Muscle layer of duodenum (tissue), 2 donors: ENCODE data around the gene SELENOS.
A peak's percentile ranks its signal among the peaks of the same experiment; 100 is the strongest.

Experiments
- H3K27ac ChIP-seq: one replicate; pipeline ENCODE4 v1.7.0; 2013; ENCODE audit warnings: mild to moderate bottlenecking, low read length
- H3K27me3 ChIP-seq: one replicate; pipeline ENCODE4 v1.7.0; 2013; ENCODE audit warnings: low read depth, mild to moderate bottlenecking, control low read depth, low read length
- H3K36me3 ChIP-seq, 2 donors: one replicate each; pipeline ENCODE4 v1.7.0; 2013; ENCODE audit warnings: low read length in 2 of 2, control low read depth in 1 of 2, mild to moderate bottlenecking in 1 of 2; ENCODE audit not compliant: insufficient read depth in 2 of 2, control insufficient read depth in 1 of 2
- H3K4me1 ChIP-seq, 2 donors: one replicate each; pipeline ENCODE4 v1.7.0; 2013; ENCODE audit warnings: low read length in 2 of 2, mild to moderate bottlenecking in 2 of 2, control low read depth in 1 of 2, moderate library complexity in 1 of 2; ENCODE audit not compliant: insufficient read depth in 2 of 2, control insufficient read depth in 1 of 2
- H3K4me3 ChIP-seq, 2 donors: one replicate each; pipeline ENCODE4 v1.7.0; 2013; ENCODE audit warnings: low read length in 2 of 2, low read depth in 1 of 2, mild to moderate bottlenecking in 1 of 2
- H3K9me3 ChIP-seq, 2 donors: one replicate each; pipeline ENCODE4 v1.7.0; 2013; ENCODE audit warnings: low read length in 2 of 2, control low read depth in 1 of 2, mild to moderate bottlenecking in 1 of 2; ENCODE audit not compliant: control insufficient read depth in 1 of 2
- donor health status: healthy.

SELENOS gene

GRCh38 chr15:101308604-101309435, 31.5 kb upstream of the SELENOS start:
- Histone ChIP-seq H3K4me3 (no peak overlapping the region), H3K27me3 (no peaks in the 10 kb centered on the region), H3K4me1 (no peaks in the 10 kb centered on the region), H3K36me3 (no peaks in the 10 kb centered on the region), H3K9me3 (no peaks in the 10 kb centered on the region), H3K27ac (no peak overlapping the region)

- Histone ChIP-seq H3K9me3 (no peaks in the 10 kb centered on the region), H3K27me3 (no peaks in the 10 kb centered on the region), H3K4me3 (no peak overlapping the region), H3K27ac (no peak overlapping the region), H3K36me3 (no peaks in the 10 kb centered on the region), H3K4me1 (no peaks in the 10 kb centered on the region)
These were observed 30.8 kb upstream of the SELENOS start for GRCh38 chr15:101307897-101308603.

GRCh38 chr15:101307048-101307896, 30.0 kb upstream of the SELENOS start:
- Histone ChIP-seq H3K27me3 (no peaks in the 10 kb centered on the region), H3K27ac (no peak overlapping the region), H3K4me1 (no peaks in the 10 kb centered on the region), H3K36me3 (no peaks in the 10 kb centered on the region), H3K9me3 (no peaks in the 10 kb centered on the region), H3K4me3 (no peak overlapping the region)

DNA sequence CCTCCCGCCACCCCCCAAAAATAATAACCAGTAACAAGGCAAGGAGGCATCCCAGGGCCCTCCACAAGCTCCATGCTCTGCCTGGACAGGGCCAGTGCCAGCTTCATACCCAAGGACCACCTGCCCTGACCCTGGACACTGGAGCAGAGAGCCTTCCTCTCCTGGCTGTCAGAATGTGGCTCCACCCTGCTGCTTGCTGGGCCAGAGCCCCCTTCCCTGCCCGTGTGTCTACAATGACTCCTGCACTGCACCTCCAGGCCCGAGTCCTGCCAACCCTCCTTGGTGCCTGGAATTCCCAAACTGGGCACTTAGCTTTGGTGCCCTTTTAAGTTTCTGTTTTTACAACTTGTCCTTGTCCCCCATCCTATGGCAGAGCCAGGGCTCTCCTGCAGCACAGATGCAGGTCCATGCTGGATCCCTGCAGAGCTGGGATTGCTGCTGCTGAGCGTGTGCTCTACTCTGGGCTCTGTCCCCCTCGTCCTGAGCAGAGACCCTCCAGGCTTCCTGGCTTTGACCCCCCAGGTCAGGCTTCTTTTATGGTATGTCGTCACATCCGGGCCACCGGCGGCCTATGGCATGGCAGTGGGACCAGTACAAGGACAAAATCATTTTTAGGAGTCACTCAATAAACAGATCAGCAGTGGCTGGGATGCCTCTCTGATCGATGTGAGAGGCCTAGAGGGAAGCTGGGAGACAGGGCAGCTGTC, 29.2 kb upstream of the SELENOS start:
- Histone ChIP-seq H3K27me3 (no peaks in the 10 kb centered on the region), H3K4me3 (no peak overlapping the region), H3K36me3 (no peaks in the 10 kb centered on the region), H3K9me3 (no peaks in the 10 kb centered on the region), H3K4me1 (no peaks in the 10 kb centered on the region), H3K27ac (no peak overlapping the region)

GRCh38 chr15:101305820-101306255, 28.6 kb upstream of the SELENOS start:
- Histone ChIP-seq H3K9me3 (no peaks in the 10 kb centered on the region), H3K36me3 (no peaks in the 10 kb centered on the region), H3K27ac (no peak overlapping the region), H3K27me3 (no peaks in the 10 kb centered on the region), H3K4me1 (no peaks in the 10 kb centered on the region), H3K4me3 (no peak overlapping the region)

DNA sequence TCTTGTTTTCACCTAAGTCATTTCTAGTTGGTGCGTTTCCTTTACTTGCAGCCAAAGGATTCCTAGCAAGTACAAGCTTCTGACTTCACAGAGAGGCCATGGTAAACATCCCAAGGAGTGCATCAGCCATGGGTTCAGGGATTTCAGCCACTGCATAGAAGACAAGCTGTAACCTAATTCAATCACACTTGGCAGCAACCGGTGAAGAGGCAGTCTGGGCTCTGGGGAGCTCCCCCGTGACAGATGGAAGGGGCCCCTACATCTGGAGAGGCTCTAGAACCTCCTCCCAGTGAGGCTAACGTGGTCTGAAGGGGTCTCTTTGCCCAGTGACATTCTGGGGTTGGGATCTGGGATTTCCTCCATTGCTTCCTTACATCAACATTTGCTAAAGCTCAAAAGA, 26.1 kb upstream of the SELENOS start:
- no peaks in the 10 kb centered on the region for H3K36me3 ChIP-seq
- H3K27ac ChIP-seq = no peak overlapping the region
- H3K4me3 ChIP-seq = no peak overlapping the region
- H3K4me1 ChIP-seq = peaks cover 0 to 4% of the 10 kb centered on the region in 2 donors
- H3K27me3 ChIP-seq = no peaks in the 10 kb centered on the region
- no peaks in the 10 kb centered on the region for H3K9me3 ChIP-seq

DNA sequence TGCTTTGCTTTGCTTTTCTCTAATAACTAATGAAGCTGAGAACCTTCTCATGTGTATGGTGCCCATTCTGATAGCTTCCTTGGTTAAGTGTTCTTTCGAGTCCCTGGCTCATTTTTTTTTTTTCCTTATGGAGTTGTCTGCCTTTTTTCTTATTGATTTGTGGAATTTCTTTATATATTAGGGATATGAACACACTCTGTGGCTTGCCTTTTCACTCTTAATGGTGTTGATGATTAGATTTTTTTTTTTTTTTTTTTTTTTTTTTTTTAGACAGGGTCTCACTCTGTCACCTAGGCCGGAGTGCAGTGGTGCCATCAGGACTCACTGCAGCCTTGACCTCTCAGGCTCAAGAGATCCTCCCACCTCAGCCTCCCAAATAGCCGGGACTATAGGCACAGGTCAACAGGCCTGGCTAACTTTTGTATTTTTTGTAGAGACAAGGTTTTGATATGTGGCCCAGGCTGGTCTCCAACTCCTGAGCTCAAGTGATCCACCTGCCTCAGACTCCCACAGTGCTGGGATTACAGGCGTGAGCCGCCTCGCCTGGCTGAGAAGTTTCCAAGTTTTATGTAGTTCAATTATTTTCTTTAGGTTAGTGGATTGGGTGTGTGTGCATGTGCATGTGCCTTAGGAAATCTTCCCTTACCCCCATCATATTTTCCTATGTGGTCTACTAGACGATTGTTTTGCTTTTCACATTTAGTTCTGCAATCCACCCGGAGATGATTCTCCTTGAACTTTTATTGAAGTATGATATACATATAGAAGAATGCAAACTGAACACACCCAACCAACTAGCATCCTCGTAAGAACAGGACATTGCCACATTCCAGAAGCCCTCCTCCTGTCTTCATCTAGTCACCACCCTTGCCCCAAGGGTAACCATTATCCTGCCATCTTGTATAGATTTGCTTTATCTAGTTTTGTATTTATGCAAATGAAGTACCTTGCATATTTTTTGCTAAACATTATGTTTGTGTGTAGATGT, 19.4 kb upstream of the SELENOS start:
- H3K4me3 ChIP-seq = peak overlapping the region in 1 of 2 donors; percentile 86
- H3K4me1 ChIP-seq = peaks cover 7 to 30% of the 10 kb centered on the region in 2 donors
- H3K9me3 ChIP-seq = no peaks in the 10 kb centered on the region
- H3K27ac ChIP-seq = no peak overlapping the region
- H3K36me3 ChIP-seq = peaks cover under 1 to 8% of the 10 kb centered on the region in 2 donors
- H3K27me3 ChIP-seq = no peaks in the 10 kb centered on the region

- Histone ChIP-seq H3K4me1 (peaks cover 7 to 32% of the 10 kb centered on the region in 2 donors), H3K27me3 (no peaks in the 10 kb centered on the region), H3K4me3 (peak overlapping the region; percentile 86 to 99), H3K27ac (peak overlapping the region; percentile 94), H3K9me3 (no peaks in the 10 kb centered on the region), H3K36me3 (peaks cover 4 to 8% of the 10 kb centered on the region in 2 donors)
These were observed 18.4 kb upstream of the SELENOS start for GRCh38 chr15:101295607-101296161.

DNA sequence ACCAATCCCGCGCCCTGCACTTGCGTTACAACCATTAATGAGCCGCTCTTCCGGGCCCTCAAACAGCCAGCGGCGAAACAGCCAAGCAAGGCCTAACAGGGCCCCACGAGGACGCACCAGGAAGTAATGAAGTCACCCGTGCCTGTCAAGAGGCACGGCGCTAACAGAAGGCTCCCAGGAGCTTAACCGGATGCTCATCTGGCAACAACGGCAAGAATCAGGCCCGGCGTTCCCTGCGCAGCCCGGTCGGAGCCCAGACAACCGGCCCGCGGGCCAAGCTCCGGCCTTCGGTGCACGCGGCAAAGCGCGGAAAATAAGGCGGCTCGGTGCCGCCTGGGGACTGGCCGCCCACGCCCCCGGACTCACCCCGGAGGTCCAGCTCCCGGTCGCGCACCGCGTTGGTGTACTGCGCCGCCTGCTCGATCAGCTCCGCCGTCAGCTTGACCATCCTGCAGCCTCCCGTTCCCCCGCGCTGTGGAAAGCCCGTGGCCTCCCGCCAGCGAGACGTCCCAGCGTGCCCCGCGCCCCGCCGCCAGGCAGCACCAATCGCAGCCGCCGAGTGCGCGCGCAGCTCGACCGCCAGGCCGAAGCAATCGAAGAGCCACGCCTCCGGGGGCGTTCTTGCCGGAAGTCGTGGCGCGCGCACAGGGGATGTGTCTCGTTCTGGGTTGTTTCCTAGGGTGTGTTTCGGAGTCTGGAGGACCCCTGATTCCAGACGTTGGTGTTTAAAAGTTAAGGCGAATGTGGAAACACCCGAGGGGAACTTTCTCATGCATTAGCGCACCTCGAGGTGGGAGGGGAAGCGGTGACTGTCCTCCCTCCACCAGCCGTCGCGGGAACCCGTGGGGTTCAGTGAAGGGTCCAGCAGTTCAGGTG, 17.7 kb upstream of the SELENOS start, which contains the start of gene SNRPA1:
TSS of gene SNRPA1 (minus strand) at position 518 of the 876 bp plus-strand sequence. CDS start at position 448, 70 bp downstream.
- Histone ChIP-seq H3K9me3 (no peaks in the 10 kb centered on the region), H3K27me3 (no peaks in the 10 kb centered on the region), H3K4me1 (peaks cover 7 to 29% of the 10 kb centered on the region in 2 donors)

More for the DNA sequence above, 17.7 kb upstream of the SELENOS start, which contains the start of gene SNRPA1:
- peaks cover 6 to 8% of the 10 kb centered on the region in 2 donors for H3K36me3 ChIP-seq
- peak within 1 kb of the TSS; percentile 86 to 99 for H3K4me3 ChIP-seq
- H3K27ac ChIP-seq = peak within 1 kb of the TSS; percentile 99
